Mammary epithelial cell (primary cell): ENCODE measurements around the gene MOB3B.

Experiments
- CTCF ChIP-seq, 2 donors: IDR thresholded peaks in 1 of 2; conservative IDR thresholded peaks in 1 of 2; 2 replicates each; pipeline ENCODE4 v1.5.1; 2011 to 2012; ENCODE audit warnings: inconsistent platforms in 2 of 2, low read length in 2 of 2, mild to moderate bottlenecking in 2 of 2, control low read depth in 1 of 2, low read depth in 1 of 2; ENCODE audit not compliant: insufficient read depth in 1 of 2; ENCODE audit errors: extremely low read depth in 1 of 2
- EZH2 ChIP-seq: IDR thresholded peaks from 2 replicates; pipeline ENCODE4 v1.6.1; 2012; ENCODE audit warnings: low read length, inconsistent platforms, borderline replicate concordance

- TF ChIP-seq CTCF (conservative IDR thresholded peaks at IDR 0.05 in 1 of 2, IDR thresholded peaks at IDR 0.05 in 1 of 2; ENCODE audit: extremely low read depth in 1 of 2, insufficient read depth in 1 of 2, low read depth in 1 of 2, low read length in 2 of 2) (no peak), EZH2 (no peak)
Observed at GRCh38 chr9:27462846-27463245, 66.8 kb downstream of the MOB3B start.
